OCI-LY1 (cell line): Measurements from ENCODE around the gene SLC6A3.
"Not testable (repeated sequence)": the region's sequence is repeated elsewhere in the genome, so short reads cannot be mapped to it uniquely, and the experiment has no call there.

Experiments
- H2AFZ ChIP-seq: fragments of 200-600 bp; sonication (generic), shearing (Covaris generic); 2 replicates; pipeline ENCODE4 v1.6.0; 2014; ENCODE audit warnings: antibody characterized with exemption, mild to moderate bottlenecking, low read length
- H3F3A ChIP-seq: fragments of 200-600 bp; sonication (generic), shearing (Covaris generic); 2 replicates; pipeline ENCODE4 v1.6.0; 2014; ENCODE audit warnings: mild to moderate bottlenecking, antibody characterized with exemption, low read length, moderate library complexity; ENCODE audit not compliant: insufficient read depth
- H3K27ac ChIP-seq: fragments of 200-600 bp; sonication (generic); 2 replicates; pipeline ENCODE4 v1.5.1; 2014; ENCODE audit warnings: low read length, mixed run types, mild to moderate bottlenecking, low read depth; ENCODE audit not compliant: poor library complexity, severe bottlenecking
- H3K27me3 ChIP-seq: fragments of 200-600 bp; sonication (generic); 2 replicates; pipeline ENCODE4 v1.6.0; 2014; ENCODE audit warnings: antibody characterized with exemption, mild to moderate bottlenecking, low read length, moderate library complexity; ENCODE audit not compliant: insufficient read depth
- H3K36me3 ChIP-seq: fragments of 200-600 bp; sonication (generic); 2 replicates; pipeline ENCODE4 v1.6.1; 2014; ENCODE audit warnings: mild to moderate bottlenecking, antibody characterized with exemption, low read length, moderate library complexity, mixed read lengths; ENCODE audit not compliant: insufficient read depth
- H3K4me1 ChIP-seq: fragments of 200-600 bp; sonication (generic); 2 replicates; pipeline ENCODE4 v1.5.1; 2014; ENCODE audit warnings: mild to moderate bottlenecking, low read length, moderate library complexity; ENCODE audit not compliant: insufficient read depth, severe bottlenecking
- H3K4me2 ChIP-seq: fragments of 200-600 bp; sonication (generic), shearing (Covaris generic); 2 replicates; pipeline ENCODE4 v1.6.1; 2014; ENCODE audit warnings: low read length
- H3K4me3 ChIP-seq: fragments of 200-600 bp; sonication (generic); 2 replicates; pipeline ENCODE4 v1.5.1; 2014; ENCODE audit warnings: low read length, low read depth, mild to moderate bottlenecking, mixed read lengths; ENCODE audit not compliant: poor library complexity, severe bottlenecking
- H3K79me2 ChIP-seq: fragments of 200-600 bp; shearing (Covaris generic); 2 replicates; pipeline ENCODE4 v1.6.1; 2016; ENCODE audit warnings: mixed run types, low read length, mixed read lengths; ENCODE audit not compliant: insufficient read depth
- H3K9ac ChIP-seq: fragments of 200-600 bp; sonication (generic), shearing (Covaris generic); 2 replicates; pipeline ENCODE4 v1.6.1; 2014; ENCODE audit warnings: mild to moderate bottlenecking, low read length, mixed read lengths
- H3K9me2 ChIP-seq: fragments of 200-600 bp; sonication (generic), shearing (Covaris generic); 2 replicates; pipeline ENCODE4 v1.6.1; 2014; ENCODE audit warnings: low read depth, mild to moderate bottlenecking, low read length, mixed read lengths
- H3K9me3 ChIP-seq: fragments of 200-600 bp; shearing (Covaris generic); 2 replicates; pipeline ENCODE4 v1.6.1; 2014; ENCODE audit warnings: low read length, mixed read lengths
- H4K20me1 ChIP-seq: fragments of 200-600 bp; sonication (generic), shearing (Covaris generic); 2 replicates; pipeline ENCODE4 v1.6.0; 2016; ENCODE audit warnings: mild to moderate bottlenecking, low read length; ENCODE audit not compliant: insufficient read depth
- CTCF ChIP-seq: fragments of 200-600 bp; sonication (generic), shearing (Covaris generic); IDR thresholded peaks from 2 replicates; pipeline ENCODE4 v1.5.1; 2017; ENCODE audit warnings: mild to moderate bottlenecking, antibody characterized with exemption, low read length, moderate library complexity, mixed read lengths
- EZH2 ChIP-seq: fragments of 200-600 bp; sonication (generic), shearing (Covaris generic); IDR thresholded peaks from 2 replicates; pipeline ENCODE4 v1.8.0; 2017; ENCODE audit warnings: borderline replicate concordance, mixed run types, mild to moderate bottlenecking, antibody characterized with exemption, low read length, moderate library complexity, mixed read lengths

SLC6A3 gene

DNA sequence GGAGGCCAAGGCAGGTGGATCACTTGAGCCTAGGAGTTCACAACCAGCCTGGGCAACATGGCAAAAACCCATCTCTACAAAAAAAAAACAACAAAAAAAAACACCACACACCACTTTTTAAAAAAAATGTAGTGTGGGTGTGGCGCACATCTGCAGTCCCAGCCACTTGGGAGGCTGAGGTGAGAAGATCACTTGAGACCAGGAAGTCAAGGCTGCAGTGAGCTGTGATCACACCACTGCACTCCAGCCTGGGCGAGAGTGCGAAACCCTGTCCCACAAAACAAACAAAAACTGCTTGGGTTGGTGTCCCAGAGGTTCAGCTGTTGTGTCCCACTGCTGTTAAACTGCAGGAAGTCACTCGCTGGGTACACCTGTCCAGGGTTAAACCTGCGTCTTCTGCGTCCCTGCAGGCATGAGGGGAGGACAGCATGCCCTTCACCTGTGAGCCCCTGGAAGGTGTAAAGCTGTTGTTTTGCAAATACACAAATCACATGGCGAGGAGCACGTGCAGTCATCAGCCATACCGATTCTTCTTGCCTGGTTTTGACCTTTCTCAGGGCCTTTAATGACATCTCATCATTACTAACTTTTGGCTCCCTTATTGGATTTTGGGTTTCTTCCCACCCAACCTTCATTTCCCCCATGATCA, 71.1 kb downstream of the SLC6A3 start:
- Histone ChIP-seq H3K4me1 (no peaks in the 10 kb centered on the region), H2AFZ (no peak overlapping the region), H3K9me3 (0 out of 2 replicates have a peak, but pooled peaks cover 3% of the 10 kb centered on the region), H3K36me3 (no peaks in the 10 kb centered on the region), H3K4me2 (no peak overlapping the region), H3K4me3 (no peak overlapping the region), H3K27ac (no peak overlapping the region), H3K9ac (no peak overlapping the region), H3F3A (no peaks in the 10 kb centered on the region), H3K79me2 (no peaks in the 10 kb centered on the region), H3K27me3 (peaks cover 10% of the 10 kb centered on the region; the same call in 1 of the 2 replicates), H3K9me2 (no peaks in the 10 kb centered on the region), H4K20me1 (no peaks in the 10 kb centered on the region)
- no peak for TF ChIP-seq CTCF
- TF ChIP-seq EZH2 = no peak

DNA sequence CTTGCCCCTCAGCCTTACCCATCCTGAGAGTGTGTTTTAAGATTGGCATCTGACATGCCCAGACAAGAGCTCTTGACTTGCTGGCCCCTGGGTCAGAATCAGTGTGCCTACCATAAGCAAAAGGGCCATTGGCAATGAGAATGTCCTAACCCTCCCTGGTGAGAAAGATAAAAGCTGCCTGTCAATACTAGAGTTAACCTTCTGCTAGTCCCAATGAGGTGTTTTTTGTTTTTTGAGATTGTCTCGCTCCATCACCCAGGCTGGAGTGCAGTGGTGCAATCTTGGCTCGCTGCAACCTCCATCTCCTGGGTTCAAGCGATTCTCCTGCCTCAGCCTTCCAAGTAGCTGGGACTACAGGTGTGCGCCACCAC, 73.3 kb downstream of the SLC6A3 start:
- H3K4me1 ChIP-seq, H4K20me1 ChIP-seq, H3K4me2 ChIP-seq, H3K9me2 ChIP-seq, H3F3A ChIP-seq, H3K36me3 ChIP-seq, H3K9ac ChIP-seq, H3K79me2 ChIP-seq, H3K9me3 ChIP-seq, H2AFZ ChIP-seq, H3K27ac ChIP-seq, H3K4me3 ChIP-seq: not testable (repeated sequence)
- peaks cover 26% of the 10 kb centered on the region; the same call in 1 of the 2 replicates for H3K27me3 ChIP-seq

- H3K9ac ChIP-seq = no peak overlapping the region
- H2AFZ ChIP-seq = no peak overlapping the region
- TF ChIP-seq CTCF = no peak
- TF ChIP-seq EZH2 = no peak
- H3K4me3 ChIP-seq = no peak overlapping the region
- H3F3A ChIP-seq = no peaks in the 10 kb centered on the region; the same call in 1 of the 2 replicates
- no peaks in the 10 kb centered on the region for H4K20me1 ChIP-seq
- H3K79me2 ChIP-seq = no peaks in the 10 kb centered on the region
- H3K27me3 ChIP-seq = peaks cover 31% of the 10 kb centered on the region; the same call in 1 of the 2 replicates
- no peak overlapping the region for H3K4me2 ChIP-seq
- 0 out of 2 replicates have a peak, but pooled peaks cover 4% of the 10 kb centered on the region for H3K9me3 ChIP-seq
- H3K9me2 ChIP-seq = no peaks in the 10 kb centered on the region
- no peak overlapping the region for H3K27ac ChIP-seq
- peaks cover 9% of the 10 kb centered on the region for H3K4me1 ChIP-seq
- no peaks in the 10 kb centered on the region; the same call in 1 of the 2 replicates for H3K36me3 ChIP-seq
Measured at GRCh38 chr5:1371218-1371971, 73.8 kb downstream of the SLC6A3 start.
